K562 (cell line): Measurements from ENCODE around the gene GGPS1. TPM values are rescaled to one million over a fixed set of nuclear protein-coding genes. Genes with fewer than 3 reads are reported as not detected.

ENCODE experiments used
- CBX3 ChIP-seq, 2 experiments: IDR thresholded peaks; 1 replicate in 1 of 2; 2 replicates in 1 of 2; pipeline ENCODE4 v1.6.1; 2012; ENCODE audit warnings: inconsistent platforms in 2 of 2, low read length in 2 of 2, borderline replicate concordance in 1 of 2, control low read depth in 1 of 2
- CSDE1 ChIP-seq, 2 experiments: fragments of 450-650 bp; IDR thresholded peaks; 2 replicates each; pipeline ENCODE4 v1.6.1; 2016; ENCODE audit warnings: mild to moderate bottlenecking in 1 of 2
- FOXK1 ChIP-seq: sonication (generic); formaldehyde crosslinking; IDR thresholded peaks from 2 replicates; pipeline ENCODE4 v1.8.0; 2022; ENCODE audit warnings: missing genetic modification reagents, mild to moderate bottlenecking, borderline replicate concordance
- JUNB ChIP-seq: fragments of 450-650 bp; formaldehyde crosslinking; conservative IDR thresholded peaks from 2 replicates; pipeline ENCODE4 v1.4.0; 2020; ENCODE audit warnings: mild to moderate bottlenecking
- MTA2 ChIP-seq: fragments of 450-650 bp; IDR thresholded peaks from 2 replicates; pipeline ENCODE4 v1.6.1; 2016; ENCODE audit warnings: low read depth
- MYBL2 ChIP-seq, 2 experiments: fragments of 450-650 bp in 1 of 2; sonication (generic) in 1 of 2; formaldehyde crosslinking in 1 of 2; IDR thresholded peaks; 2 replicates each; pipeline versions ENCODE4 v1.6.1 to v1.8.1; 2017 to 2022; ENCODE audit warnings: borderline replicate concordance in 1 of 2, inconsistent platforms in 1 of 2, low read depth in 1 of 2, mild to moderate bottlenecking in 1 of 2, missing genetic modification reagents in 1 of 2, moderate library complexity in 1 of 2
- NCOR1 ChIP-seq: fragments of 450-650 bp; IDR thresholded peaks from 2 replicates; pipeline ENCODE4 v1.6.1; 2016; ENCODE audit warnings: mild to moderate bottlenecking, moderate library complexity
- RBM17 ChIP-seq: fragments of 200-400 bp; formaldehyde crosslinking; IDR thresholded peaks from 2 replicates; pipeline ENCODE4 v1.6.1; 2017; ENCODE audit warnings: low read depth, mild to moderate bottlenecking, low read length, borderline replicate concordance
- SMAD3 ChIP-seq: fragments of 450-650 bp; formaldehyde crosslinking; conservative IDR thresholded peaks from 2 replicates; pipeline ENCODE4 v1.4.0; 2020; ENCODE audit warnings: mild to moderate bottlenecking
- STAG1 ChIP-seq: sonication (generic); formaldehyde crosslinking; IDR thresholded peaks from 2 replicates; pipeline ENCODE4 v1.5.0; 2020; ENCODE audit warnings: missing genetic modification reagents, borderline replicate concordance
- ZBTB7A ChIP-seq: IDR thresholded peaks from 2 replicates; pipeline ENCODE4 v1.6.1; 2011; ENCODE audit warnings: low read depth, mild to moderate bottlenecking, low read length, moderate library complexity, borderline replicate concordance; ENCODE audit not compliant: control insufficient read depth
- ZNF140 ChIP-seq: fragments of 250-450 bp; sonication (Bioruptor Pico); IDR thresholded peaks from 2 replicates; pipeline ENCODE4 v1.8.0; 2021; ENCODE audit warnings: moderate library complexity, mild to moderate bottlenecking, inconsistent platforms
- ZNF146 ChIP-seq: IDR thresholded peaks from one replicate; pipeline ENCODE4 v1.6.1; 2018; ENCODE audit warnings: missing compliant biosample characterization; ENCODE audit not compliant: unreplicated experiment
- ZNF431 ChIP-seq: sonication (generic); formaldehyde crosslinking; IDR thresholded peaks from 2 replicates; pipeline ENCODE4 v1.8.0; 2022; ENCODE audit warnings: mild to moderate bottlenecking, missing genetic modification reagents
- polyA plus RNA-seq, 8 experiments: library from polyadenylated mRNA; depleted of rRNA in 4 of 8; stranded (reverse) in 5 of 8; unstranded in 3 of 8; fragments of >200 nt; fragmentation: Nextera tagmentation in 2 of 8; fragmentation: Illumina TruSeq in 1 of 8; extraction: Ambion mirVana in 2 of 8; extraction: Trizol in 1 of 8; gene quantifications; 2 replicates each; pipeline versions ENCODE4 v1.2.1 to v1.2.3, GENCODE V29; 2011 to 2014; ENCODE audit warnings: inconsistent platforms in 1 of 8, missing spikeins in 1 of 8
- total RNA-seq, 7 experiments: library from RNA; depleted of rRNA in 6 of 7; stranded (reverse); fragments of >200 nt in 6 of 7; fragmentation: Illumina TruSeq in 2 of 7; extraction: Trizol in 2 of 7; gene quantifications; 2 replicates each; pipeline versions ENCODE4 v1.2.1 to v1.2.3, GENCODE V29; 2011 to 2021; ENCODE audit warnings: low replicate concordance in 1 of 7
- TF ChIP-seq, protein P1 (sequence below): fragments of 150-350 bp; conservative IDR thresholded peaks from 2 replicates; pipeline ENCODE4 v1.6.1; 2014; ENCODE audit warnings: low read length
- TF ChIP-seq, protein P2 (sequence below), 2 experiments: fragments of 450-650 bp; formaldehyde crosslinking in 1 of 2; IDR thresholded peaks; 2 replicates each; pipeline versions ENCODE4 v1.4.0 to v1.6.1; 2014 to 2020; ENCODE audit warnings: mild to moderate bottlenecking in 2 of 2, borderline replicate concordance in 1 of 2, low read depth in 1 of 2

GGPS1 gene
- total and polyA plus RNA-seq, 9 of the 15 experiments (the other 6 are each of a cell fraction or from before 2014, with no cell fraction given) = 18.8 to 104 (median 56.3) TPM

DNA sequence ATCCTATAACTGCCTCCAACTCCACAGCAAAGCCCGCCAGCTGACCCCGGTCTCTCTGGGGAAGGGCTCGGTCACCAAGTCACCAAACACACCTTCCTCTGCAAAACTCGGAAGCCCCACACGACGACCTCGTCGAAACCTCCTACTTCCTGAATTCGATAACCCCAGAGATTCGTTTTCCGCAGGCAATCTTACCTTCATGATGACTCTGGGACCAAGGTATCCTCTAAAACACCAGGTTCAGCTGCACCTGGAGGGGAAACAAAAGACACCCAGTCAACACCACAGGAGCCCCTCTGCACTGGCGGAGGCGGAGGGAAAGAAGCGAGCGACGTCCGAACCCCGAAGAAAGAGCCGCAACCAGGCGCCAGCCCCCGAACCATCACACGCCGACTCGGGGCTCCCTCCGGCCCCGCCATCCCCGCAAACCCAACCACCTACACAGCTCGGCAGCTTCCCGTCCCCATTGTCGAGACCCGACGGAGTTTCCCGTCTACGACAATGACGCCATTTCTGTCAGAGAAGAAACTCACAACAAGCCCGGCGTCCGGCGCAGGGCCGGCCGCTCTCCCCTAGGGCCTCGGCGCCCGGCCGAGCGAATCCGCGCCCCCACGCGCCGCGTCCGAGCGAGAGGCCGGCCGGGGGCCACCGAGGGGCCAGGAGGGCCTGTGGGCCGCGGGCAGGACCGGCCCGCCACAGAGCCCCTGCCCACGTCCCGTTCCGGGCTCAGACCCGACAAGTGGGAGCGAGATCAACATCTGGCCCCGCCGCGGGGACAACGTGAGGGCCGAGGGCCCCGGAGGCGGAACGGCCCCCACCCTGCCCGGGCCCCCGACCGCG lies 1.4 kb upstream of the GGPS1 start (continued):
- TF ChIP-seq JUNB (CRISPR knock-in tag) = no peak
- peak; percentile 73; the same call in 1 of the 2 replicates for TF ChIP-seq FOXK1 (CRISPR knock-in tag)
- TF ChIP-seq RBM17 = no peak
- TF ChIP-seq STAG1 (CRISPR knock-in tag) = no peak
- 0 out of 3 replicates have a peak, but pooled peaks of 1 of the 2 experiments have one; percentile 19 for TF ChIP-seq CBX3 (IDR thresholded peaks at IDR 0.05; ENCODE audit: borderline replicate concordance in 1 of 2, low read length in 2 of 2)
- TF ChIP-seq SMAD3 (CRISPR knock-in tag) = no peak
- TF ChIP-seq ZNF431 (CRISPR knock-in tag) = 0 out of 2 replicates have a peak, but pooled peaks have one; percentile 17
- no peak for TF ChIP-seq CSDE1 (IDR thresholded peaks at IDR 0.05)
- TF ChIP-seq ZNF146 (CRISPR knock-in tag) = no peak
- TF ChIP-seq, protein P1, sequence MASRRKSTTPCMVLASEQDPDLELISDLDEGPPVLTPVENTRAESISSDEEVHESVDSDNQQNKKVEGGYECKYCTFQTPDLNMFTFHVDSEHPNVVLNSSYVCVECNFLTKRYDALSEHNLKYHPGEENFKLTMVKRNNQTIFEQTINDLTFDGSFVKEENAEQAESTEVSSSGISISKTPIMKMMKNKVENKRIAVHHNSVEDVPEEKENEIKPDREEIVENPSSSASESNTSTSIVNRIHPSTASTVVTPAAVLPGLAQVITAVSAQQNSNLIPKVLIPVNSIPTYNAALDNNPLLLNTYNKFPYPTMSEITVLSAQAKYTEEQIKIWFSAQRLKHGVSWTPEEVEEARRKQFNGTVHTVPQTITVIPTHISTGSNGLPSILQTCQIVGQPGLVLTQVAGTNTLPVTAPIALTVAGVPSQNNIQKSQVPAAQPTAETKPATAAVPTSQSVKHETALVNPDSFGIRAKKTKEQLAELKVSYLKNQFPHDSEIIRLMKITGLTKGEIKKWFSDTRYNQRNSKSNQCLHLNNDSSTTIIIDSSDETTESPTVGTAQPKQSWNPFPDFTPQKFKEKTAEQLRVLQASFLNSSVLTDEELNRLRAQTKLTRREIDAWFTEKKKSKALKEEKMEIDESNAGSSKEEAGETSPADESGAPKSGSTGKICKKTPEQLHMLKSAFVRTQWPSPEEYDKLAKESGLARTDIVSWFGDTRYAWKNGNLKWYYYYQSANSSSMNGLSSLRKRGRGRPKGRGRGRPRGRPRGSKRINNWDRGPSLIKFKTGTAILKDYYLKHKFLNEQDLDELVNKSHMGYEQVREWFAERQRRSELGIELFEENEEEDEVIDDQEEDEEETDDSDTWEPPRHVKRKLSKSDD = no peak
- peak; percentile 70; the same call in 1 of the 2 replicates for TF ChIP-seq ZBTB7A
- no peak for TF ChIP-seq MTA2
- no peak for TF ChIP-seq NCOR1
- TF ChIP-seq MYBL2 (IDR thresholded peaks at IDR 0.05; ENCODE audit: low read depth) = no peak
- no peak for TF ChIP-seq MYBL2 (CRISPR knock-in tag; IDR thresholded peaks at IDR 0.05; ENCODE audit: borderline replicate concordance)
- no peak for TF ChIP-seq ZNF140 (CRISPR knock-in tag)
- TF ChIP-seq, protein P2, sequence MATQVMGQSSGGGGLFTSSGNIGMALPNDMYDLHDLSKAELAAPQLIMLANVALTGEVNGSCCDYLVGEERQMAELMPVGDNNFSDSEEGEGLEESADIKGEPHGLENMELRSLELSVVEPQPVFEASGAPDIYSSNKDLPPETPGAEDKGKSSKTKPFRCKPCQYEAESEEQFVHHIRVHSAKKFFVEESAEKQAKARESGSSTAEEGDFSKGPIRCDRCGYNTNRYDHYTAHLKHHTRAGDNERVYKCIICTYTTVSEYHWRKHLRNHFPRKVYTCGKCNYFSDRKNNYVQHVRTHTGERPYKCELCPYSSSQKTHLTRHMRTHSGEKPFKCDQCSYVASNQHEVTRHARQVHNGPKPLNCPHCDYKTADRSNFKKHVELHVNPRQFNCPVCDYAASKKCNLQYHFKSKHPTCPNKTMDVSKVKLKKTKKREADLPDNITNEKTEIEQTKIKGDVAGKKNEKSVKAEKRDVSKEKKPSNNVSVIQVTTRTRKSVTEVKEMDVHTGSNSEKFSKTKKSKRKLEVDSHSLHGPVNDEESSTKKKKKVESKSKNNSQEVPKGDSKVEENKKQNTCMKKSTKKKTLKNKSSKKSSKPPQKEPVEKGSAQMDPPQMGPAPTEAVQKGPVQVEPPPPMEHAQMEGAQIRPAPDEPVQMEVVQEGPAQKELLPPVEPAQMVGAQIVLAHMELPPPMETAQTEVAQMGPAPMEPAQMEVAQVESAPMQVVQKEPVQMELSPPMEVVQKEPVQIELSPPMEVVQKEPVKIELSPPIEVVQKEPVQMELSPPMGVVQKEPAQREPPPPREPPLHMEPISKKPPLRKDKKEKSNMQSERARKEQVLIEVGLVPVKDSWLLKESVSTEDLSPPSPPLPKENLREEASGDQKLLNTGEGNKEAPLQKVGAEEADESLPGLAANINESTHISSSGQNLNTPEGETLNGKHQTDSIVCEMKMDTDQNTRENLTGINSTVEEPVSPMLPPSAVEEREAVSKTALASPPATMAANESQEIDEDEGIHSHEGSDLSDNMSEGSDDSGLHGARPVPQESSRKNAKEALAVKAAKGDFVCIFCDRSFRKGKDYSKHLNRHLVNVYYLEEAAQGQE (IDR thresholded peaks at IDR 0.05; ENCODE audit: borderline replicate concordance) = 0 out of 2 replicates have a peak, but pooled peaks have one; percentile 1
- TF ChIP-seq, protein P2 (CRISPR knock-in tag; IDR thresholded peaks at IDR 0.05; ENCODE audit: low read depth) = no peak
